Right cardiac atrium (tissue), 5 donors: ENCODE results near the gene PNPLA2. TPM values are rescaled to one million over a fixed set of nuclear protein-coding genes. Genes with fewer than 3 reads are reported as not detected.

Experiments used
- ATAC-seq, 2 donors: fragments of 200-7000 bp; cut with Tn5 transposase; one replicate each; pipeline versions ENCODE4 v1.8.0 to v1.9.1; 2020; ENCODE audit warnings: moderate library complexity in 2 of 2, mild to moderate bottlenecking in 1 of 2
- DNase-seq, 3 donors: peaks; one replicate each; pipeline ENCODE4 v3.0.0-alpha.2; 2020
- H3K27ac ChIP-seq: one replicate; pipeline ENCODE4 v1.5.1; 2013; ENCODE audit warnings: mild to moderate bottlenecking, low read length, control low read depth, moderate library complexity
- H3K27me3 ChIP-seq: one replicate; pipeline ENCODE4 v1.6.1; 2013; ENCODE audit not compliant: control insufficient read depth, insufficient read depth
- H3K4me1 ChIP-seq: one replicate; pipeline ENCODE4 v1.6.1; 2013; ENCODE audit warnings: low read length; ENCODE audit not compliant: control insufficient read depth, insufficient read depth
- H3K4me3 ChIP-seq: one replicate; pipeline ENCODE4 v1.5.1; 2013; ENCODE audit warnings: low read length, control low read depth
- H3K9me3 ChIP-seq: one replicate; pipeline ENCODE4 v1.6.1; 2013; ENCODE audit warnings: low read length; ENCODE audit not compliant: control insufficient read depth
- whole genome bisulfite sequencing: extraction: QIAGEN DNeasy Blood & Tissue Kit; methylation state at CpG from one replicate; pipeline ENCODE4 v1.1.7; 2013; 5-methylcytosine and 5-hydroxymethylcytosine counted together
- intact Hi-C, 4 donors: fragments of 100-400 bp; cut with DNase I; formaldehyde crosslinking; loops; one replicate each; pipeline versions ENCODE4 v1.11.0 to v1.14.0; 2022 to 2023
- polyA plus RNA-seq: library from polyadenylated mRNA; stranded (reverse); fragments of 200-250 nt; gene quantifications from one replicate; pipeline ENCODE4 v1.2.3, GENCODE V29; 2013
- total RNA-seq, 4 donors: library from RNA; stranded (reverse); fragmentation: NEBNext Ultra II Directional; extraction: Animal tissue kit (Norgen Biotek cat#: 25700); gene quantifications; one replicate each; pipeline ENCODE4 v1.2.1, GENCODE V29; 2021
- donor health status: healthy with polysubstance abuse.
- donor health status: DM: no; HTN: yes; CAD: no.
- donor health status: DM: no; HTN: no; CAD: no.
- donor health status: DM: no; HTN: yes; CAD: no; lungs with severe emphysema.
- donor health status: DM: yes; HTN: yes; CAD: no.

PNPLA2 gene
- total and polyA plus RNA-seq, 5 donors: 145 to 193 (median 176) TPM

DNA sequence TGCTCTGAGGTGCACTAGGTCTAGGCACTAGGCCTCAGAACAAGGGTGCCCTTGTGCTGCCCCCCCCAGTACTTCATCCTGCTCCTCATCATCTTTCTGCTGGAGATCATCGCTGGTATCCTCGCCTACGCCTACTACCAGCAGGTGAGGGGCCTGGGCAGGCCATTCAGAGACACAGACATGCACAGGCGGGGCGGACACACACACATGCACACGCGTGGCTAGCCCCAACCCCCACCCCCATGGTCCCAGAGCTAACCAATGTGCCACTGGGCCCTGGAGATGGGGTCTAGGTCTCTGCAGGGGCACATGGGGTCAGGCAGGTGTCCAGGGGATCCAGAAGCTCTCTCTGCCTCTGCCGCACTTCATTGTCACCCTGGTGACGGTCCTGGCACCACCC lies 18.0 kb downstream of the PNPLA2 start:
- 87% methylated on average over 9 of the region's 9 CpGs for WGBS
- peaks cover 12% of the 10 kb centered on the region for H3K4me1 ChIP-seq

DNA sequence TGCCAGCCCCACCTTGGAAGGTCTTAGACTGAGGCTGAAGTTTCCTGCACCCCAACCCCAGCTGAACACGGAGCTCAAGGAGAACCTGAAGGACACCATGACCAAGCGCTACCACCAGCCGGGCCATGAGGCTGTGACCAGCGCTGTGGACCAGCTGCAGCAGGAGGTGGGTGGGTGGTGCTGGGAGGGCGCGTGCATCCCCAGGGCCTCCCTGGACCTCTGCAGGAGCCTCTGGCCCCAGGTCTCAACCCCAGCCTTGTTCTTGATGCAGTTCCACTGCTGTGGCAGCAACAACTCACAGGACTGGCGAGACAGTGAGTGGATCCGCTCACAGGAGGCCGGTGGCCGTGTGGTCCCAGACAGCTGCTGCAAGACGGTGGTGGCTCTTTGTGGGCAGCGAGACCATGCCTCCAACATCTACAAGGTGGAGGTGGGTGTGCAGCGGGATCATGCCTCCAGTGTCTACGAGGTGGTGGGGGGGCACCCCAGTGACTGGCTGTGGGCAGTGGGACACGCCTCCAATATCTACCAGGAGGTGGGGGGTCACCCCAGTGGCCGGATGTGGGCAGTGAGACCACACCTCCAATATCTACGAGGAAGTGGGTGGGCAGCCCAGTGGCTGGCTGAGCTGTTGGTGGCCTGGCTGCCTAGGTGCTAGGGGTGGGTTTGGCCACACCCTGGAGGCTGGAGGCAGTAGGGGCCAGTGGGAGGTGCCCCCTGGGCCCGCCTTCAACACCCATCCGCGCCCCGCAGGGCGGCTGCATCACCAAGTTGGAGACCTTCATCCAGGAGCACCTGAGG lies 18.7 kb downstream of the PNPLA2 start:
- intact Hi-C loops: no loop called here
- Histone ChIP-seq H3K27ac (no peak overlapping the region), H3K27me3 (no peaks in the 10 kb centered on the region), H3K9me3 (no peaks in the 10 kb centered on the region), H3K4me1 (peaks cover 9% of the 10 kb centered on the region), H3K4me3 (no peak overlapping the region)
- 83% methylated on average over 22 of the region's 22 CpGs for WGBS
- DNase-seq: no peak
- no peak for ATAC-seq

More for the DNA sequence above, 18.0 kb downstream of the PNPLA2 start:
- DNase-seq: no peak
- intact Hi-C loops: no loop called here
- ATAC-seq: no peak
- Histone ChIP-seq H3K9me3 (no peaks in the 10 kb centered on the region), H3K27ac (no peak overlapping the region), H3K27me3 (no peaks in the 10 kb centered on the region), H3K4me3 (no peak overlapping the region)

DNA sequence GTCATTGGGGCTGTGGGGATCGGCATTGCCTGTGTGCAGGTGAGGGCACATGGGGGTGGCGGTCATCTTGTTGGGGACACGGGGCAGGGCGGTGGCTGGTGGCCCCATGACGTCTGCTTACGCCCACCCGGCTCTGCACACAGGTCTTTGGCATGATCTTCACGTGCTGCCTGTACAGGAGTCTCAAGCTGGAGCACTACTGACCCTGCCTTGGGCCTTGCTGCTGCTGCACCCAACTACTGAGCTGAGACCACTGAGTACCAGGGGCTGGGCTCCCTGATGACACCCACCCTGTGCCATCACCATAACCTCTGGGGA lies 19.2 kb downstream of the PNPLA2 start:
- ATAC-seq (no peak), DNase-seq (no peak)
- H3K4me1 ChIP-seq: peaks cover 9% of the 10 kb centered on the region

DNA sequence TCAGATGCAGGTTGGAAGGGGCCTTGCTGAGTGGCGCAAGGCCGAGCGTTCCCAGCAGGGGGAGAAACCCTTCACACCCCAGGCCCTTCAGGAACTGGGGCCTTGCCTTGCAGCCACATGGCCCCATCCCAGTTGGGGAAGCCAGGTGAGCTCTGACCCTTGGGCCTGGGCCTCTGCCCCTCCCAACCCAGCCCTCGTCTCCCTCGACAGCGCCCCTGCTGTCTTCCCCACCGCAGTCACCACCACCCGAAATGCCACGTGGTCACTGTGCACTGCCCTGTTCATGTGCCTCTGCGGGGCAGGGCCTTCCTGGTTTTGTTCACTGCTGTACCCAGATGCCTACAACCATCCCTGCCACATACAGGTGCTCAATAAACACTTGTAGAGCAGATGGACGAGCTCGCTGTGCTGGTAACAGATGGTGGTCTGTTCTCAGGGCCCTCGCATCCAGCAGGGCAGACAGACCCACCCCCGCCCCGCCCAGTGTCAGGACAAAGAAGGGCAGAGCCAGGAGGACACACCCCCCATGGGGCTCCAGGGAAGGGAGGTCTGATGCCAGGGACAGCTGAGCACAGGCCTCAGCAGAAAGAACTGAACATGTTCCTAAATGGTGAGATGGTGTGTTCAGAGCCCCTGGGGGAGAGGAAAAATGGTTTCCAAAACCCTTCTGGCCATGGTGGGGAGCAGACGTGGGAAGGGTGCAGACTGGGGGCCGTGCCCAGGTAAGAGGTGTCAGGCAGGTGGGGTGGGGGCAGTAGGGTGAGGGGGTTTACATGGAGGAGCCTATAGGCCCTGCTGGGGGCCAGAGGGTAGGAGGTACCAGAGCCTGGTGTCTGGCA lies 19.9 kb downstream of the PNPLA2 start:
- Histone ChIP-seq H3K4me3 (no peak overlapping the region), H3K4me1 (peaks cover 9% of the 10 kb centered on the region), H3K27ac (no peak overlapping the region), H3K9me3 (no peaks in the 10 kb centered on the region), H3K27me3 (no peaks in the 10 kb centered on the region)
- intact Hi-C loops: no loop called here
- WGBS: 38% methylated on average over 17 of the region's 17 CpGs
- ATAC-seq (no peak), DNase-seq (no peak)

More for the DNA sequence above, 19.2 kb downstream of the PNPLA2 start:
- Histone ChIP-seq H3K9me3 (no peaks in the 10 kb centered on the region), H3K4me3 (no peak overlapping the region), H3K27ac (no peak overlapping the region), H3K27me3 (no peaks in the 10 kb centered on the region)
- intact Hi-C loops: no loop called here
- 70% methylated on average over 8 of the region's 8 CpGs for WGBS

DNA sequence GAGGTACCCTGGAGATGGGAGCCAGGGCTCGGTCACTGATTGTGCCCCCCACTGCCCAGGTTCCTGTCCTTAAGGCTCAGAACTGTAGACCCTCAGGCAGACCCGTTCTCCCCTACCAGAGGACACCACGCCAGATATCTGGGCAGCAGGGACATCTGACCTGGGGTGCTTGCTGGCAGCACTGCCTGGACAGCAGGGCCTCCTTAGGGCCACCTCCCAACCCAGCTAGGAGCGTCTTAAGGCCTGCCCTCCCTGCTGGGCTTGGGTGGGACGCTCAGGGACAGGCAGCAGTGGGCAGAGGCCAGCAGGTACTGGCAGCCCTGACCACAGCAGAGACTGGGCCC lies 20.5 kb downstream of the PNPLA2 start:
- intact Hi-C loops: no loop called here
- Histone ChIP-seq H3K9me3 (no peaks in the 10 kb centered on the region), H3K27ac (no peak overlapping the region), H3K4me3 (no peak overlapping the region), H3K4me1 (peaks cover 9% of the 10 kb centered on the region), H3K27me3 (no peaks in the 10 kb centered on the region)
- 87% methylated on average over 5 of the region's 5 CpGs for WGBS
- DNase-seq: no peak
- ATAC-seq: no peak

DNA sequence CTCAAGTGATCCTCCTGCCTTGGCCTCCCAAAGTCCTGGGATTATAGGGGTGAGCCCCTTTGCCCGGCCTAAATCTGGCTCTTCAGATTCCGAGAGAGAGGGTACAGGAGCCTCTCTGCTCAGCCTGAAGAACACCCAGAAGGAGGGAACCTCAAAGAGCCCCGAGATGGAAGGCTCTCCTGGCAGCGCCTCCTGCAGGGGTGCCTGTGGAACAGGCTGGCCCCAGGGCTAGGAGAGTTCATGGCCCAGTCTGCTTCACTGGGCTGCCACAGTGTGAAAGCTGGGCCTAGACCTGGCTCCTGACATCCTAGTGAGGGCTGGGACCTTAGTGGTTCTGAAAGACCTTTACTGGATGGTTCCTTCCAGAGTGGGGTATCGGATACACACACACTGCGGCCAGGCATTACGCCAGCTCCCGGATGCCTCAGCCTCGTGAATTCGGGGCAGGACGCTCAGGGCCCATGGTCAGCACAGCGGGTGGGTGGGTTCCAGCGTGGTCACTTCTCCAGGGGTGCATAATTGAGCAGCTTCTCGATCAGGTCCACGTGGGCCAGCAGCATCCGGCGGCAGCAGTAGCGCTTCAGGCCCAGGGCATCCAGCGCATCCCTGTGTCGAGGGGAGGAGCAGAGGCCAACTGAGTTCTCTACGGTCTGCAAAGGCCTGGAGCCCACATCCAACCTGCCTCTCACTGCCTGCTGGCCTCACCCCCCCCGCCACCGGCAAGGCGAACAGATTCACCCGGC lies 21.3 kb downstream of the PNPLA2 start:
- H3K4me1 ChIP-seq: peaks cover 7% of the 10 kb centered on the region
- H3K9me3 ChIP-seq: no peaks in the 10 kb centered on the region
- H3K27ac ChIP-seq: no peak overlapping the region
- no peak for ATAC-seq
- intact Hi-C loops: no loop called here
- no peaks in the 10 kb centered on the region for H3K27me3 ChIP-seq
- H3K4me3 ChIP-seq: no peak overlapping the region
- DNase-seq: peak in 1 of 3 donors; percentile 67
- WGBS: 71% methylated on average over 25 of the region's 25 CpGs

DNA sequence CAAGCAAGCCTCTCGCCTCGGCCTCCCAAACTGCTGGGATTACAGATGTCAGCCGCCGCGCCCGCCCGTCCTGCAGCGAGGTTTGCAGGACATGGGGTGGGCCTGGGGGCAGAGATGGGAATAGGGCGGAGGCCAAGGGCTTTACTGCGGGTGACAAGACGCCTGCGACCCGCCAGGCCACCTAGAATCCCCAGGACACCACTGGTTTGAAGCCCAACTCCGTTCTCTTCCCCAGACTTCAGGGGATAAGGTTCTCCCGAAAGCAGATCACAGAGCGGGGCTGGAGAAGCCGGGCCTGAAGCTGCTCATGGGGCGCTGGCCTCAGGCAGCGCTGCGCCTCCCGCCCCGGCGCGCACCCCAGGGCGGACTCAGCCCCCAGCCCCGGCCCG lies 23.3 kb downstream of the PNPLA2 start:
- Histone ChIP-seq H3K9me3 (no peaks in the 10 kb centered on the region), H3K4me3 (peak overlapping the region; percentile 86), H3K27ac (peak overlapping the region; percentile 95), H3K27me3 (no peaks in the 10 kb centered on the region), H3K4me1 (peaks cover 12% of the 10 kb centered on the region)
- ATAC-seq (peak in 1 of 2 donors; percentile 0), DNase-seq (no peak)
- WGBS: under 1% methylated on average over 27 of the region's 27 CpGs
- intact Hi-C loops: no loop called here

DNA sequence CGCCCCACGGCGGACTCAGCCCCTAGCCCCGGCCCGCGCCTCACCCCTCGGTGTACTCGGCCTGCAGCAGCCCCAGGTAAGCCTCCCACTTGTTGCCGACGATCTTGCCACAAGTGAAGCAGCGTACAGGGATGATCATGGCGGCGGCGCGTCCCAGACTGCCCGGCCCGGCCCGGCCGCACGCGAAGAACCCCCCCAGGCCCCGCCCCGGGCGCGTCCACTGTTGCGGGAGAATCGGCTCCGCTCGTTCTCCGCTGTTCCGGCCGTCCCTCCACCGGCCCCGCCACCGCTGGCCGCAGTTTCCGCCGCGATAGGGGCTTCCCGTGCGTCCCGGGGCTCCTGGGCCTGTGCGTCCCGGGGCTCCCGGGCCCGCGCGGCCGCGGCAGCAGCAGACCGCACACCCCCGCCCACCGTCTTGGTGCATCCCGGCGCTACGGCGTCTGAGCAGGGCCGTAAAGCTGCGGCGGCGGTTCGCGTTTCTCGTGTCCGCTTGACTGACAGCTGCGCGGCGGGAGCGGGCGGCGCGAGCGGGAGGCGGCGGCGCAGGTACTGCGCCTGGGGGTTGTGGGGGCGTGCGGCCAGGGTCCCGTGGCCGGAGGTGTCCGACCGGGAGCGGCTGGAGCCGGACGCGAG lies 23.8 kb downstream of the PNPLA2 start, which contains the start of the genes POLR2L and TSPAN4:
Gene POLR2L, minus strand, starts transcription at position 160 of the 633 bp plus-strand sequence. Its CDS starts 21 bp downstream, at position 139.
Gene TSPAN4, plus strand, starts transcription at position 483 of the 633 bp plus-strand sequence. CDS start 7,453 bp downstream, outside the sequence.
- intact Hi-C loops: no loop called here

DNA sequence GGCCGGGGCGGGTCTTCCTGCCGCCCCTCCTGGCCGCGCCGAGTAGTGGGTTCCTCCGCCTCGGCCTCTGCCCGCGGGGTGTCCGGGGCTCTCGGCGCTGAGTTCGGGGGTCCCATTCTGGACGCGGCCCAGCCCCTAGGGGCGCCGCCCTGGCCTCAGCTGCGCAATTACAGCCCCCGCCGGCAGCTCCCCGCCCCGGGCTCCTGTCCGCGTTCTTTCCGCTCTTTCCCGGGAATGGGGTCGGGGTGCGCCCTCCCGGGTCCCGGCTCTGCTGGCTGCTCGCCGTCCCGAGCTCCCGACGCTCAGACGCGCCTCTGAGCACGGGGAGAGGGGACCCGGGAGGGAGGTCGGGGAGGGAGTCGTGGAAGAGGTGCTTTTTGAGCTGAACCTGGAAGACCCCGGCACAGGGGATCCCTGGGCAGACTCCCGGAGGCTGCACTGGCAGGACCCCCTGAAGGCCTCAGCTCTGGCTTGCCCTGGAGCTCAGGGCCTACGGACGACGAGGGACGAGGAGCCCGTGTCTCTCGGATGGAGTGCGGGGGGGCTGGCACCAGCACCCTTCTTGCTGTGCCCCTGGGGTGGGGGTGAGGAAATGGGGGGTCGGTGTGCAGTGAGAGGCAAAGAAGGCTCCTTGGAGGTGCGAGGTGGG lies 24.5 kb downstream of the PNPLA2 start:
- no peak for DNase-seq
- Histone ChIP-seq H3K4me3 (peak overlapping the region; percentile 86), H3K27me3 (no peaks in the 10 kb centered on the region), H3K4me1 (peaks cover 12% of the 10 kb centered on the region), H3K27ac (peak overlapping the region; percentile 93), H3K9me3 (no peaks in the 10 kb centered on the region)
- ATAC-seq: no peak
- intact Hi-C loops: no loop called here
- under 1% methylated on average over 52 of the region's 53 CpGs for WGBS

More for the DNA sequence above, 23.8 kb downstream of the PNPLA2 start, which contains the start of the genes POLR2L and TSPAN4:
- ATAC-seq (peak; percentile 30 to 38), DNase-seq (peak; percentile 91 to 96 (median 96))
- H3K9me3 ChIP-seq: no peaks in the 10 kb centered on the region
- H3K4me3 ChIP-seq: peak within 1 kb of the TSS; percentile 86
- WGBS: under 1% methylated on average over 87 of the region's 87 CpGs
- peak within 1 kb of the TSS; percentile 95 for H3K27ac ChIP-seq
- peaks cover 12% of the 10 kb centered on the region for H3K4me1 ChIP-seq
- no peaks in the 10 kb centered on the region for H3K27me3 ChIP-seq
